NCI-H2196 (cell line): ENCODE measurements around the gene RO60.

Experiments
- DNase-seq: peaks from one replicate; lab custom pipeline; 2025; ENCODE audit not compliant: unreplicated experiment; lab: John Stamatoyannopoulos, UW

RO60 gene

DNA sequence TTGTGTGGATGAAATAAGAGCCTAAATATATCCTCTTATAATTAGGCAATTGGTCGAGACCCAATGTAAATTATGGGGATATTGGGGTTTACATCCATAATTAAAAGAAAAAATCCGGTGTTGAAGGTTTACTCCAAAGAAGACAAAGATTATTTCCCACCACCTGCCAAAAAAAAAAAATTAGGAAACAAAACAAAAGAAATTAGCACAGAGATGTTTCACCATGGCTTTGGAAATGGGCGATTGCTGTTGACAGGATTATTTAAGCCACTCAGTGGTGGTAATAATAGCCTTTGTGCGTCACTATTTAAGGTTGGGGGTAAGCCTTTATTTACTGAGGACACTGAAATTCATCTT, 46.4 kb downstream of the RO60 start:
- no peak for DNase-seq

DNA sequence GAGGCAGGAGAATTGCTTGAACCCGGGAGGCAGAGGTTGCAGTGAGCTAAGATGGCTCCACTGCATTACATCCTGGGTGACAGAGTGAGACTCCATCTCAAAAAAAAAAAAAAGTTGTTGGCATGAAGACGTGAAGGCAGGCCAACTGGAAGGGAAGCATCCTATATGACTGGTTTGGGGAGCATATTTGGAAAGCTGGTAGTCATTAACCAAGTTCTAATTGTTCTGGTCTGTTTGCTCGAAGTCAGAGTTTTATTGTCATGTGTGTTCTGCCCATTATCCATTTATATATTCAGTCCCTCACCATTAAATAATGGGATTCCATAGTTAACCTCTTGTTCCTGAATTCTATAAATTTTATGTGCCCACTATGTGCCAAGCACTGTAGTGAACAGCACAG, 49.1 kb downstream of the RO60 start:
- no peak for DNase-seq
